GM18951 (cell line): ENCODE data around the gene SMIM35.

Experiments
- POLR2A ChIP-seq: IDR thresholded peaks from 4 replicates; pipeline ENCODE4 v1.6.1; 2011; ENCODE audit warnings: mild to moderate bottlenecking; ENCODE audit not compliant: insufficient read length, insufficient read depth; ENCODE audit errors: extremely low read depth
- in situ Hi-C: fragments of 300-500 bp; cut with MboI; formaldehyde crosslinking; loops from one replicate; pipeline ENCODE4 v1.12.0; 2022; ENCODE audit warnings: low sequenced_read_pairs, mixed read lengths, inconsistent platforms; ENCODE audit not compliant: unreplicated experiment

SMIM35 gene

GRCh38 chr11:117977029-117977428, 109.7 kb downstream of the SMIM35 start:
- no peak for TF ChIP-seq POLR2A
- in situ Hi-C loops: no loop called here

GRCh38 chr11:117976445-117976844, 110.3 kb downstream of the SMIM35 start:
- no peak for TF ChIP-seq POLR2A
- in situ Hi-C loops: no loop called here

GRCh38 chr11:117973503-117973860, 113.3 kb downstream of the SMIM35 start:
- in situ Hi-C loops: no loop called here
- no peak for TF ChIP-seq POLR2A

- in situ Hi-C loops: no loop called here
- no peak for TF ChIP-seq POLR2A
Measured at GRCh38 chr11:117972629-117973502, 113.9 kb downstream of the SMIM35 start.

- no peak for TF ChIP-seq POLR2A
- in situ Hi-C loops: no loop called here
Measured at GRCh38 chr11:117972044-117972443, 114.7 kb downstream of the SMIM35 start.

GRCh38 chr11:117970400-117971024, 116.3 kb downstream of the SMIM35 start:
- in situ Hi-C loops: no loop called here
- no peak for TF ChIP-seq POLR2A

- in situ Hi-C loops: no loop called here
- no peak for TF ChIP-seq POLR2A
Measured at GRCh38 chr11:117969160-117969991, 117.4 kb downstream of the SMIM35 start.

- in situ Hi-C loops: no loop called here
- no peak for TF ChIP-seq POLR2A
Measured at GRCh38 chr11:117966908-117967307, 119.9 kb downstream of the SMIM35 start.

- TF ChIP-seq POLR2A: no peak
- in situ Hi-C loops: no loop called here
Measured at GRCh38 chr11:117962826-117963225, 123.9 kb downstream of the SMIM35 start.

- in situ Hi-C loops: no loop called here
- TF ChIP-seq POLR2A: no peak
Measured at GRCh38 chr11:117961896-117962295, 124.9 kb downstream of the SMIM35 start.

- in situ Hi-C loops: no loop called here
- TF ChIP-seq POLR2A: no peak
Measured at GRCh38 chr11:117960406-117960805, 126.4 kb downstream of the SMIM35 start.

GRCh38 chr11:117959438-117960149, 127.2 kb downstream of the SMIM35 start:
- no peak for TF ChIP-seq POLR2A
- in situ Hi-C loops: no loop called here

- no peak for TF ChIP-seq POLR2A
- in situ Hi-C loops: no loop called here
Measured at GRCh38 chr11:117958949-117959348, 127.8 kb downstream of the SMIM35 start.
